ENCODE data around the gene GAL3ST2.
"Not testable (repeated sequence)": the region's sequence is repeated elsewhere in the genome, so short reads cannot be mapped to it uniquely, and the experiment has no call there.

GAL3ST2 gene

DNA sequence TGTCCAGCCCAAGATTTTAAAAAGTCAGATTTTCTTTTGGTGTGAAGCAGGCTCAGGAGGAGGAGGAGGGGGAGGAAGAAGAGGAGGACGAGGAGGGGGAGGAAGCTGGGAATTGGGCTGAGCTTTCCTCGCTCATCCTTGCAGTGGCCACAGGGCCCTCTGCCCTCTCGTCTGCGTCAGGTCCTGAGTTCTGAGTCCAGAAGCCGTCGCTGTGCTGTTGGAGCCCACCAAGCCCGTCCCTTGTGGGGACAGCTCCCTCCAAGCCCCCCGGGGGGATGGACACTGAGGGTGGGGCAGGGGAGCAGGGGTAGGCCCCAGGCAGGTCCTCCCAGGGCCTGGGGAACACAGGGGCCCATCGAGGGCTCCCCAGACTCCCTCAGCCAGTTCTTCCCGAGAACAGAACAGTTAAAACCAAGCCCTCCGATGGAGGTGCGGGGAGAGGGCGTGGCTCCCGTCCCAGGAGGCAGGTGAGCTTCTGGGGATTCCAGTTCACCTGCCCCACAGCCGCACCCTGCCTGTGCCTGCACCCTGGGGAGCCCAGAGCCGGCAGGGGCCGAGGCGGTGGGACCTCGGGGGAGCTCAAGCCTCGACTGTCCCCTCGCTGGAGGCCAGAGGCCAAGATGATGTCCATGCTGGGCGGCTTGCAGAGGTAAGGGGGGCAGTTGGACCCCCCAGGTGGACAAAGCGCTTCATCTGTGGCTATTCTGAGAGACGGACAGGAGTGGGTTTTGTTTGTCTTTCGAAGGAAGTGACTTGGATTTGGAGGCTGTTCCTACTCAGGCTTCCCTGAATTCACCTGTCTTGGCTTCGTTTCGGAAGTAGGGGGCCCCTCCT is at the start of gene GAL3ST2:
GAL3ST2 (plus strand) TSS at position 487 of the 834 bp plus-strand sequence; CDS start at position 621, 134 bp downstream.
- DNase-seq: no peak

DNA sequence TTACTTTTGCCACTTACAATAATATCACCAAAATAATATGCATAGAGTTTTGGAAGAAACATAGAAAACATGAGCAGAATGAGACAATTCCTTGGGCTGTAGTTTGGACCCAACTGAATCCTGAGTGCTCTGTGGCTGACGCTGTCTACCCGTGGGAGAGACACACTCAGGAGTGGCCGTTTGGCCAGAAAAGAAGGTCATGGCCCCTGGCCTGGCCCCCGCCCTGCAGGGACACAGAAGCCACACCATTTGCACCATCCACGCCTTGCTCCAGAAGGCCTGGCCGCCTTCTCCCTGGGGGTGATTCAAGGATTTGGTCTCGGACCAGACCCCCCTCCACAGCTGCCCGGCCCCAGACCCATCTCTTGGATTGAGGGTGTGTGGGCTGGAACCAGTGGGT is 48.6 kb upstream of the GAL3ST2 start:
- DNase-seq: no peak

DNA sequence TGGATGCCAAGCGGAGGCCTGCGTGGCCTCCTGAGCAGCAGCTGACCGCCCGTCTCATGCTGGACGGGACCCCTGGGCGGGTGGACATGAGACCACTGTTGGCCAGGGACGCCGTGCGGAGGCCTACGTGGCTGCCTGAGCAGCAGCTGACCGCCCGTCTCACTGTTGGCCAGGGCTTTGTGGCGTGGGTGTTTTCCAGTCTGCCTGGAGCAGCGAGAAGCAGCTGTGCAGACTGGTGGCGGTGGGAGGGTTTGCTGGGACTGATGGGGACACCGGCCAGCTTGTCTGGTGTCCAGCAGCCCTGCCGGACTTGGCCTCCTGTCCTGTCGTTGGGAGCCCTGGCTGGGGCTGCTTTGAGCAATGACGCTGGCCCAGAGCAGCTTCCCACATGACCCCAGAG is 48.0 kb upstream of the GAL3ST2 start:
- DNase-seq: no peak

GRCh38 chr2:241729868-241730267 is 46.8 kb upstream of the GAL3ST2 start:
- DNase-seq: no peak

DNA sequence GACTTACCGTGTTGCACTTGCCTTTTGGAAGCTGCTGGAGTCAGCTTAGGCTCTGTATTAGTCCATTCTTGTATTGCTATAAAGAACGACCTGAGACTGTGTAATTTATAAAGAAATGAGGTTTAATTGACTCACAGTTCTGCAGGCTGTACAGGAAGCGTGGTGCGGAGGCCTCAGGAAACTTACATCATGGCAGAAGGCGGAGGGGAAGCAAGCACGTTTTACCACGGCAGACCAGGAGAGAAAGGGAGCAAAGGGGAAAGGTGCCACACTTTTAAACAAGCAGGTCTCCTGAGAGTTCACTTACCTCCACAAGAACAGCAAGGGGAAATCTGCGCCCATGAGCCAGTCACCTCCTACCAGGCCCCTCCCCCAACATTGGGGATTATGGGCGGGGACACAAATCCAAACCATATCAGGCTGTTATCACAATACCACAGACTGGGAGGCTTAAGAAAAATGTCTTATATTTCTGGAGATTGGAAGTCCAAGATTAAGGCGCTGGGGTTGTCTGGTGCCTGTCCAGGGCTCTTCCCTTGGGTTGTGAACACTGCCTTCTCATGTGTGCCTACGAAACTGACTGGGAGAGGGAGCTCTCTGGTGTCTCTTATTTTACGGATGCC is 45.8 kb upstream of the GAL3ST2 start:
- peak; percentile 35 to 54 for DNase-seq

DNA sequence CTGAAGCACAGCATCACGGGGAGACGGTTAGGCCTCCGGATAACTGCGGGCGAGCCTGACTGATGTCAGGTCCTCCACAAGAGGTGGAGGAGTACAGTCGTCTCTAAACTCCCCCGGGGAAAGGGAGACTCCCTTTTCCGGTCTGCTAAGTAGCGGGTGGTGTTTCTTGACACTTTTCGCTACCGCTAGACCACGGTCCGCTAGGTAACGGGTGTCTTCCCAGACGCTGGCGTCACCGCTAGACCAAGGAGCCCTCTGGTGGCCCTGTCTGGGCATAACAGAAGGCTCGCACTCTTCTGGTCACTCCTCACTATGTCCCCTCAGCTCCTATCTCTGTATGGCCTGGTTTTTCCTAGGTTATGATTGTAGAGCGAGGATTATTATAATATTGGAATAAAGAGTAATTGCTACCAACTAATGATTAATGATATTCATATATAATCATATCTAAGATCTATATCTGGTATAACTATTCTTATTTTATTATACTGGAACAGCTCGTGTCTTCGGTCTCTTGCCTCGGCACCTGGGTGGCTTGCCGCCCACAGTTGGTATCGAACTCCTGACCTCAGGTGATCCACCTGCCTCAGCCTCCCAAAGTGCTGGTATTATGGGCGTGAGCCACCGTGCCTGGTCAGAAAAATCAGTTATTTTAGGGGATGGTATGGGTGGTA is 44.0 kb upstream of the GAL3ST2 start:
- peak; percentile 76 to 85 for DNase-seq

GRCh38 chr2:241733391-241734207 is 43.0 kb upstream of the GAL3ST2 start:
- DNase-seq: peak; percentile 11 to 17

DNA sequence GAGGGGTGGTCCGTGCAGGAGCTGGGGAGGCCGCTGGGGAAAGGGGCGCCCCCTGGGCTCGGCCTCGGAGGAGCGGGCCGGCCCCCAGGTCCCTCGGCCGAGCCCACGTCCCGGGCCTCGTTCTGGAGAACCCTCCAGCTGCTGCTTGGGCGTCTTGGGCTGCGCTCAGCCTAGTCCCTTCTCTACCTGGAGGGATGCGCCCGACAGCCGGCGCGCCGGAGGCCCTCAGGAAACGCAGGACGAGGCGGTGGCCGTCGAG is 42.5 kb upstream of the GAL3ST2 start:
- no peak for DNase-seq

GRCh38 chr2:241734467-241735208 is 42.0 kb upstream of the GAL3ST2 start, which contains the start of gene D2HGDH:
Gene D2HGDH, plus strand, starts transcription at chr2:241734630. Its CDS starts 595 bp downstream, at chr2:241735225.
- DNase-seq: peak; percentile 97

DNA sequence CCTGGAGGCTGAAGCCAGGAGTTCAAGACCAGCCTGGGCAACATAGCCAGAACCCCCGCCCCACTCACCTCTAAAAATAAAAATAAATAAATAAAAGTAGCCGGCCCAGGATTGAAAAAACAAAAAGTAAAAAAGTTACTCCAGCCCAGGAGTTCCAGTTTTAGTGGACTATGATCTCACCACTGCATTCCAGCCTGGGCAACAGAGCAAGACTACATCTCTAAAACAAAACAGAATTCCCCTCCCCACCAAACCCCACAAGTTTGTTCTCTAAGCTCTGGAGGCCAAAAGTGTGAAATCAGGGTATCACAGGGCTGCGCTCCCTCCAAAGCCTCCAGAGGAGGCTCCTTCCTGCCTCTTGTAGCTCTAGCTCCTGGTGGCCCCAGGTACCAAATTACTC is 40.5 kb upstream of the GAL3ST2 start:
- no peak for DNase-seq

DNA sequence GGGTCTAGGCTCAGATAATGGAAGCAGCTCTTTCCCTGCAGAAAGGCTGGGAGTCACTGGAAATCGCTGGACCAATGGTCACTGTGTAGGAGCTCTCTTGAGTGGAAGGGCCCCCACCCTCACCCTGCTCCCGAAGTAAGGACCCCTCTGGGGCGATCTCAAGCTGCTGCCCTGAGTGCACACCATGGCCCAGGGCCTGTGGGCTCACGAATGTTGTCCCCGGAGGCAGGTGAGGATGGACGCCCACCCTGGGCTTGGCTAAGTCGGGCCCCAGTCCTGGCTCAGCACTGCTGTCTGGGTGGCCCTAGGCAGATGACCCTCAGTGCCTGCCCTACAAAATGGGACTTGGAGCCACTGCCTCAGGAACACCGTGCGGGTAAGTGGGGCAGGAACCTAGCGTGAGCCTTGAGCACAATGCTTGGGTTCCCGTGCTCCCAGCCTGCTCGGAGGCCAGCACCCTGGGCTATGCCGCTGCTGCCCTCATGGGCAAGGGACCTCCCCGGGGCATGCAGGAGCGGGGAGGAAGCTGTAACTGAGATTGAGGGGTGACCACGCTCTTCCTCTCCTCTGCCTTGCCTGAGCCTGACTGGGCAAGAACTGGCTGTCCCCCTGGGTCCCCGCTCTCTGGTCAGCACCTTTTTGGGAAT is 38.5 kb upstream of the GAL3ST2 start:
- DNase-seq: no peak

DNA sequence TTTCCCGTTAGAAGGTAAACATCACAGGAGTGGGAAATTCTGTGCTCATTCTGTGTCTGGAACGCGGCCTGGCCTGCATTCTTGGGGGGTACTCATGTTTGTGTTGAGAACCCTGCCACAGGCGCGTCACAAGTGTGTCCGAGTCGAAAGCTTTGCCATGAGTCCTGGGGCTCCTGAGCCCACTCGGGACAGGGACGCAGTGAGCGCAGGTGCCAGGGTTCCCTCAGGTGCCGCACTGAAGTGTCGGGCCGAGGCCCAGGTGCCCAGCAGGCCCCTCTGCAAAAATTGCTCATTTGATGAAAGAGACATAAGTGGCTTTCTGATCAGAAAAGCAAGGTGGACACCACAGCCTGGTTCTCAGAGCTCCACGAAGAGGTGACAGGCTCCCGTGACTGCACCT is 37.4 kb upstream of the GAL3ST2 start:
- no peak for DNase-seq

- peak; percentile 73 to 80 for DNase-seq
These were observed 37.0 kb upstream of the GAL3ST2 start for GRCh38 chr2:241739651-241740050.

DNA sequence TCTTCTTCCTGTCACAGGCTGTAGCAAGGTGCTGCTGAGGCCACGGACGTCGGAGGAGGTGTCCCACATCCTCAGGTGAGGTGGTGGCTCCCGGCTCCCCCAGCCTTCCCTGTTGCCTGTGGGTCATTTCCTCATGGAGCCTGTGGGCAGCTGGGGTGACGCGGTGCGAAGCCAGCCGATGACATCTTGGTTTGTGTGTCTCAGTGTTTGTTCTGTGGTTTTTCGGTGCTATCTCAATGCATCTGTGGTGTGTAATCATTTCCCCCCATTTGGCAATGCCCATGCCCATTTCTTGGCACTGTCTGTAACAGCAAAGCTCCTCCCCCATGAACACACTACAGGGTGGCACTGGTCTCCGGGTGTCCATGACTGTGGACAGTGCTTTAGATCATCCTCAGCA is 35.6 kb upstream of the GAL3ST2 start:
- DNase-seq: peak in 1 of 2 experiments; percentile 48

GRCh38 chr2:241742320-241742939 is 34.2 kb upstream of the GAL3ST2 start:
- no peak for DNase-seq

GRCh38 chr2:241743008-241743407 is 33.6 kb upstream of the GAL3ST2 start:
- DNase-seq: not testable (repeated sequence)

GRCh38 chr2:241743620-241744019 is 33.0 kb upstream of the GAL3ST2 start:
- DNase-seq: no peak

- no peak for DNase-seq
These were observed 32.4 kb upstream of the GAL3ST2 start for GRCh38 chr2:241744028-241744754.

DNA sequence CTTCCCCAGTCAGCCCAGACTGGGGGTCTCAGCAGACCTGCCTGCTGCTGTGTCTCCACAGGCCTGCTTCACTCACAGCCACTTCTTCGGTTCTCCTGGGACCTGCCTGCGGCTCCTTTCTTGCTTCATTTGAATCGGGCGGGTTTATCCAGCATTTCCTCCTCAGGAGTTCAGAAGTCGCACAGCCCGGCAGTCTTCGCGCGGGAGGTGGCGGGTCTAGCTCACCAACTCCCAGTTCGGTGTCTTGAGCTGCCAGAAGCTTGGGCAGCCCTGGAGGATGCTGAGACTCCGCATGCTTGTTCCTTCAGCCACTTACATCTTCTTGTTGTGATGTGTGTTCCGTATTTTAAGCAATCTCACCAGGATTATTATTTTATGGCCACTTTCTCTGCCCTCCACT is 31.3 kb upstream of the GAL3ST2 start:
- DNase-seq: no peak

GRCh38 chr2:241746084-241746483 is 30.5 kb upstream of the GAL3ST2 start:
- DNase-seq: no peak

Data from activated CD4-positive, alpha-beta T cell treated with anti-CD3 and anti-CD28 coated beads, Interleukin-2, amount 50 U/mL, for 48 hours (primary cell).